HL-60 (cell line): ENCODE measurements around the gene UST.

ENCODE experiments used
- DNase-seq, 2 experiments: peaks; one replicate each; pipeline ENCODE4 v3.0.0-alpha.2; 2010 to 2020; ENCODE audit warnings: low read depth in 1 of 2, low spot score in 1 of 2
- H3K27ac ChIP-seq: fragments of 250-450 bp; sonication (Bioruptor Pico); replicated peaks from 2 replicates; pipeline ENCODE4 v1.5.1; 2020; ENCODE audit warnings: mild to moderate bottlenecking, moderate library complexity
- H3K27me3 ChIP-seq: fragments of 250-450 bp; sonication (Bioruptor Pico); 2 replicates; pipeline ENCODE4 v1.5.1; 2021; ENCODE audit warnings: mild to moderate bottlenecking, moderate library complexity; ENCODE audit not compliant: insufficient read depth, poor library complexity, severe bottlenecking
- H3K4me3 ChIP-seq: replicated peaks from 2 replicates; pipeline ENCODE4 v1.5.1; 2011; ENCODE audit warnings: mild to moderate bottlenecking, control low read depth, low read length; ENCODE audit not compliant: insufficient read depth
- CTCF ChIP-seq: IDR thresholded peaks from one replicate; pipeline ENCODE4 v1.5.1; 2011; ENCODE audit warnings: low read length, control low read depth, inconsistent platforms; ENCODE audit not compliant: insufficient read depth
- GABPA ChIP-seq: IDR thresholded peaks from 2 replicates; pipeline ENCODE4 v1.6.1; 2012; ENCODE audit warnings: low read depth
- POLR2AphosphoS5 ChIP-seq: IDR thresholded peaks from 2 replicates; pipeline ENCODE4 v1.6.1; 2012; ENCODE audit warnings: low read depth
- REST ChIP-seq: IDR thresholded peaks from 2 replicates; pipeline ENCODE4 v1.6.1; 2012; ENCODE audit warnings: low read depth; ENCODE audit not compliant: insufficient replicate concordance
- SPI1 ChIP-seq: IDR thresholded peaks from 2 replicates; pipeline ENCODE4 v1.6.1; 2012; ENCODE audit warnings: low read depth, mild to moderate bottlenecking, borderline replicate concordance

The UST gene

GRCh38 chr6:149061930-149062329 lies 315.1 kb downstream of the UST start:
- no peak overlapping the region for H3K4me3 ChIP-seq
- no peak overlapping the region for H3K27ac ChIP-seq
- TF ChIP-seq SPI1: no peak
- TF ChIP-seq CTCF: no peak
- no peak for DNase-seq
- H3K27me3 ChIP-seq: no peaks in the 10 kb centered on the region

- H3K27me3 ChIP-seq: no peaks in the 10 kb centered on the region
- no peak for DNase-seq
- no peak overlapping the region for H3K4me3 ChIP-seq
- H3K27ac ChIP-seq: no peak overlapping the region
- TF ChIP-seq CTCF (no peak), GABPA (no peak), REST (no peak), SPI1 (no peak), POLR2AphosphoS5 (no peak)
Observed at GRCh38 chr6:149062653-149063348, 316.0 kb downstream of the UST start.

GRCh38 chr6:149063468-149063867 lies 316.6 kb downstream of the UST start:
- no peak for DNase-seq
- no peak overlapping the region for H3K27ac ChIP-seq

More at GRCh38 chr6:149063468-149063867, 316.6 kb downstream of the UST start:
- Histone ChIP-seq H3K27me3 (no peaks in the 10 kb centered on the region), H3K4me3 (no peak overlapping the region)
- TF ChIP-seq GABPA (no peak), CTCF (no peak), REST (no peak), POLR2AphosphoS5 (no peak), SPI1 (no peak)
